KBM-7 (cell line): ENCODE results near the gene CCND1.
"Not testable (repeated sequence)": the region's sequence is repeated elsewhere in the genome, so short reads cannot be mapped to it uniquely, and the experiment has no call there.

Source experiments
- DNase-seq: peaks from one replicate; pipeline ENCODE4 v3.0.0-alpha.2; 2015
- in situ Hi-C: fragments of 300-500 bp; cut with MboI; formaldehyde crosslinking; loops from 2 replicates; pipeline ENCODE4 v1.14.3; 2020; ENCODE audit warnings: low sequenced_read_pairs, low pct_unique_long_range_greater_than_20kb, mixed read lengths

The CCND1 gene

GRCh38 chr11:69674267-69674885 is 33.4 kb downstream of the CCND1 start:
- DNase-seq = no peak
- in situ Hi-C loops = loop anchor here (25.0 kb wide), 1 partner anchor 1062 kb away; no protein-coding TSS in a partner anchor

DNA sequence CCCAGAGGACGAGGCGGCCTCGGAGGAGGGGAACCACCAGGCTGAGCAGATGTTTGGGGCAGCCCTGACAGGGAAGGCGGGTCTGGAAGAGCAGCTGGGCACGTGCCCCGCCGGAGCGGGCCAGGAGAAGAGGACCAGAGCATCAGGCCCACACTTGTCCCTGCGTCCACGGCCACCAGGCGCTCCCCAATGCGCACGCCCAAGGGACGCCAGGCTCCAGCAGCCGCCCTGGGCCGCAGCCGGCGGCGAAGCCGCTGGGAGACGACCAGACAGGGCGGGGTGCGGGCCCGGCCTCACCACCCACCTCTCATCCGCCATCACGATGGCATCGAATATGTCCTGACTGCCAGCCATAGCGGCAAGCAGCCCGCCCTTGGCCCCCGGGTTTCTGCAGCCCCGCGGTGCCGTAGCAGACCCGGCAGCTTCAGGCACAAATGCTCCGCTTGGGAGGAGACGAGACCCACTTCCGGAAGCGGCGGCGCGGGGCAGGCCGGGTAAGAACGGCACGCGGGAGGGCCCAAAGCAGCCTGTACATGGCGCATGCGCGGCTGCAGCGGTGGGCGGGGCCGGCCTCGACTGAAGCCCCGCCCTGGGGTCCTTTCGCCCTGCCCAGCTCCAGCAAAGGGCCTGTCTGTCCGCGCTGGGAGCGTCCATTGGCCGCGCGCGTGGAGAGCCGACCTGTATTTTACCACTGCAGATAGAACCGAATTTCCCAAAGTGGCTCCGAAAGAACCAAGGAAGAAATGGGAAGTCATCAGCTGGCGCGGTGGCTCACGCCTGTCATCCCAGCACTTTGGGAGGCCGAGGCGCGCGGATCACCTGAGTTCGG is 34.1 kb downstream of the CCND1 start, which contains the start of gene LTO1:
TSS of gene LTO1 (minus strand) at position 468 of the 829 bp plus-strand sequence. CDS start at position 354, 114 bp downstream.
- peak; percentile 97 for DNase-seq
- in situ Hi-C loops = loop anchor here (25.0 kb wide), 1 partner anchor 1063 kb away; no protein-coding TSS in a partner anchor

GRCh38 chr11:69677749-69678148 is 36.8 kb downstream of the CCND1 start:
- DNase-seq = no peak
- in situ Hi-C loops = no loop called here

- in situ Hi-C loops = no loop called here
- DNase-seq = no peak
Observed at GRCh38 chr11:69680688-69681087, 39.7 kb downstream of the CCND1 start.

DNA sequence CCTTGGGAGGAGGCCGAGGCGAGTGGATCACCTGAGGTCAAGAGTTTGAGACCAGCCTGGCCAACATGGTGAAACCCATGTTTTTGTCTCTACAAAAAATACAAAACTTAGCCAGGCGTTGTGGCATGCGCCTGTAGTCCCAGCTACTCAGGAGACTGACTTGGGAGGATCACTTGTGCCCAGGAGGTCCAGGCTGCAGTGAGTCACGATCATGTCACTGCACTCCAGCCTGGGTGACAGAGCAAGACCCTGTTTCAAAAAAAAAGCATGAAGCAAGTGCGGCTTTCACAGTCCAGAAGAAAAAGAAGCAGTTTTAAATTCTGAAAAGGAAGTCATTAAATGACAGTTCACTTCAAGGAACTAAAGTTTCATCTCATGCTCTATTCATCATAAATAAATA is 41.3 kb downstream of the CCND1 start:
- DNase-seq = no peak
- in situ Hi-C loops = no loop called here

DNA sequence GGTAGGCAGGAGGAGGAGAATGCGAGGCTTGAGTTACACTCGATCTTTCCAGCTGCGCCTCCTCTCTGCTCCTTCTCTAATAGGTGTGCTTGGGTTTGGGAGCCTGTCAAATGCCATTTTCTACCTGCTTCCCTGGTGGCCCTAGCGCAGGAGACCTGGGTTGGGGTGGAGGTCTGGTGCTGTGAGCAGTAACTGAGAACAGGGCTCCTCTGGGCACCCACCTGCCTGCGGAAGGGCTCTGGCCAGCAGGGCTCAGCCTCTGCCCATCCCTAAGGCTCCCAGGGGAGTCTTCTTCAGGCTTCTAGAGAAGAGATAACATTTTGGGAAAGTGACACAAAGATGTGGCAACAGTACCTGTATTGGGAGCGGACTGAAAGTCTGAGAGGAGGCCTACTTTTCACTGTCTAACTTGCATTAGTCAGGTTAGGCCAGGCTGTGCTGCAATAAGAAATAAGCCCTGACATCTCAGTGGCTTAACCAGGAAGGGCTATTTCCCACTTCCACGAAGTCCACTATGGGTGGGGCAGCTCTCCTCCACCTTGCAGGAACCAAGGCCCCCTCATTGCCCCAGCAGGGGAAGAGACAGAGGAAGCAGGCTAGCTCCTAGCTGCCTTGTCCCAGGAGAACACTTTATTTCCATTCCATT is 41.8 kb downstream of the CCND1 start:
- in situ Hi-C loops = no loop called here

DNA sequence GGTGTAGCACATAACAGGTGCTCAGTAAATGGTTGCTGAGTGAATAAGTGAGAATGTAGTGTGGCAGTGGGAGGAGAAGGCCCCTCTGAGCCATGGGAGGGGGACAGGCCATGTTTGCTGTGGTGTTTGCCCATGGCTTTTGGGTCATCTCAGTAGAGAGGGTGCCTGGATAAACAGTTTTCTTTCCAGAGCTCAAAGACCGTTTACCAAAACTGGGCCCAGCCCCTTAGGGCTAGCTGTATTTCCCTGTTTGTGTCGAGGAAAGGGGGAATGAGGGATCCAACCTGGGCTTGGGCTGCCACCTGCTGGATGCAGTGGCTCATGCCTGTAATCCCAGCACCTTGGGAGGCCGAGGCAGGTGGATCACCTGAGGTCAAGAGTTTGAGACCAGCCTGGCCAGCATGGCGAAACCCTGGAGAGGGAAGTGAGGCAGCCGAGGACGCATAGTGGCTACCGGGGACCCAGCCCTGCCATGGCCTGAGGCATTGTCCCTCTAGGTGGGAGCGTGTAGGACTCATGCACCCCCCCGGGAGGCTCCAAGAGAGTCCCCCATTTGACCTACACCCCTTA is 42.9 kb downstream of the CCND1 start:
- peak; percentile 41 for DNase-seq
- in situ Hi-C loops = no loop called here

More for the DNA sequence above, 41.8 kb downstream of the CCND1 start:
- DNase-seq = no peak

GRCh38 chr11:69684651-69685050 is 43.7 kb downstream of the CCND1 start:
- peak; percentile 15 for DNase-seq
- in situ Hi-C loops = no loop called here

- in situ Hi-C loops = no loop called here
- DNase-seq = no peak
Observed at GRCh38 chr11:69685348-69685747, 44.4 kb downstream of the CCND1 start.

DNA sequence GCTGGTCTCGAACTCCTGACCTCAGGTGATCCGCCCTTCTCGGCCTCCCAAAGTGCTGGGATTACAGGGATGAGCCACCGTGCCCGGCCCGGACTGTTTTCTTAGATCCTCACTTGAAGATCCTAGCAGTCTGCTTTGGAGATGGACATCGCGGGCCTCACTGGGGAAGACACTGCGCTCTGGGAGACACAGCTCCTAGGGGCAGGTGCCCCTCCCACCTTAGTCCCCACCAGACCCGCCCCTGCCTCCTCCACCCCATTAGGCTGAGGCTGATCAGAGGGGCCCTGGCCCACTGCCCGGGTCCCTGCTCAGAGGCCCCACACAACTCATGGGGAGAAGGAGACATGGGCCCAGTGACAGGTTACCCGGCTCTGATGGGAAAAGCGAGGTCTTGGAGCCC is 45.5 kb downstream of the CCND1 start:
- in situ Hi-C loops = no loop called here
- DNase-seq = no peak

- in situ Hi-C loops = no loop called here
- DNase-seq = no peak
Observed at GRCh38 chr11:69686856-69687255, 45.9 kb downstream of the CCND1 start.

GRCh38 chr11:69687969-69688771 is 47.2 kb downstream of the CCND1 start:
- in situ Hi-C loops, DNase-seq: not testable (repeated sequence)

DNA sequence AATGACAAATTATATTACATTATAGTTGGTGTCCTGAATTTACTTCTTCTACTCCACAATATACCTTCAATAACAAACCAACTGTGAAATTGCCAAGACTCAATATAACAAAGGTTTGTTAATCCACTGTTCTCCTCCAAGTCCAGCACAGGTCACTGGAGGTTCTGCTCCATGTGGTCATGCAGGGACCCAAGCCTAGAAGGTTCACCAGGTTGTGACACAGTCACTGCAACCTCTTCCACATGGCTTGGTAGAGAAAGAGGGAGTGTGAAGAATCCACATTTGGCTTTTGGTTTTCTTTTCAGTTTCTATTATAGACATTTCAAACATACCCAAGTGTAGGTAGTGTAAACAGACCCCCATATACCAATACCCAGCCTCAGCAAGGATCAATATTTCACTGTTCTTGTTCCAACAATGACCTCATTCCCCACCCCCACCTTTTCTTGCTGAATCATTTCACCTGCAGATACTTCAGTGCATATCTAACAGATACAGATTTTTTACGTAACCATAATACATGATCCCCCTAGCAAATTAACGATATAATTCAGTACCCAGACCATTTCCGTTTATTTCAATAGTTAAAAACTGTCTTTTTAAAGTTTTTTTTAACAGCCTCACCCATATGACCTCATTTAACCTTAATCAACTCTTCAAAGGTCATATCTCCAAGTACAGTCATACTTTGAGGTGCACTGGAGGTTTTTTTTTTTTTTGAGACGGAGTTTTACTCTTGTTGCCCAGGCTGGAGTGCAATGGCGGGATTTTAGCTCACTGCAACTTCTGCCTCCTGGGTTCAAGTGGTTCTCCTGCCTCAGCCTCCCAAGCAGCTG is 48.7 kb downstream of the CCND1 start:
- in situ Hi-C loops = no loop called here
- DNase-seq = no peak

DNA sequence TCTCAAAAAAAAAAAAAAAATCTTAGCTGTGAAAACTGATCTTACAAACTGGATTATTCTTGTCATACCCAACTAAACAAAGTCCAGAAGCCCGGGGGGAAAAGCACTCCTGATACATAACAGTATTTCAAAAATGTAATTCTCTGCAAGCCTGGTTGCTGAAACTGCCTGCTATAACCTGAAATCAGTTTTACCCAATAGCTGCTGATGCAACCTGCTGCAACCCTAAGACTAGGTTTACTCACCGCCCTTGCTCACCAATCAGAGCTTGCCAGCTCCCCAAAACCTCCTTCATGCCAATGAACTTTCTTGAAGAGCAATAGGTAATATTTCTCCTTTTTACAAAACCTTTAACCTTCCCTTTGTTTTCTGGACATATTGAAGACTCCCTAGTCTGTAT is 50.5 kb downstream of the CCND1 start:
- no peak for DNase-seq
- in situ Hi-C loops = no loop called here

DNA sequence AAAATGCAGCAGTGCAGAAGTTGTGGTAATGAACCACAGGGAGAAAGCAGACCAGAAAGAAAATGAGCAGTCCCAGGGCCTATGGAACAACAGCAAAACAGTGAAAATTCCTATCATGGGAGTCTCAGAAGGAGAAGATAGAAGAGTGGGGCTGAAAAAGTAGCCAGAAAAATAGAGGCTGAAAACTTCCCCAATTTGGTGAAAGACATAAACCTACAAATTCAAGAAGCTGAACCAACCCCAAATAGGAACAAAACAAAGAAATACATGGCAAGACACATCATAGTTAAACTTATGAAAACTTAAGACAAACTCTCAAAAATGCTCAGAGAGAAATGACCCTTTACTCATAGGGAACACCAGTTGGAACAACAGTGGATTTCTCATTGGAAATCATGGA is 51.5 kb downstream of the CCND1 start:
- in situ Hi-C loops = no loop called here
- no peak for DNase-seq

DNA sequence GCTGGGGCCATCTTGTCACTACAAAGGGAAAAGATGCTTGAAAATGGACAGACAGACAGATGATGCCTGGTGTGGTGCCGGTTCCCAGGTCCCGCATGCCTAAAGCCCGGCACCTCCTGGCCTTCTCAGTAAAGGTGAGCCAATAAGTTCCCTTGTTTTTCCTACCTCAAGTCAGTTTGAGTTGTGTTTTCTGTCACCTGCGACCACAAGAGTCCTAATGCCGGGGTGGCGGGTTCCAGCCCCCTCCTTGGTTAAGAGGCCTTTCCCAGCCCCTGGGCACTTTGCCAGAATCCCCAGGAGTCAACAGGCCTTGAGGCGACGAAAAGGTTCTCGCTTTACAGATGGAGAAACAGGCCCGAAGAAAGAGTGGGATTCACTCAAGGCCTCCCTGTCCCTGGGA is 53.8 kb downstream of the CCND1 start:
- in situ Hi-C loops = no loop called here

GRCh38 chr11:69695581-69695980 is 54.6 kb downstream of the CCND1 start:
- in situ Hi-C loops = no loop called here
- DNase-seq = no peak

More for the DNA sequence above, 53.8 kb downstream of the CCND1 start:
- DNase-seq = no peak

GRCh38 chr11:69695995-69696394 is 55.0 kb downstream of the CCND1 start:
- in situ Hi-C loops, DNase-seq: not testable (repeated sequence)
